Measurements from ENCODE around the gene MISFA. TPM values are rescaled to one million over a fixed set of nuclear protein-coding genes. Genes with fewer than 3 reads are reported as not detected.

MISFA gene
- total RNA-seq, result 1.3 and 1.5 TPM in 2 replicates

DNA sequence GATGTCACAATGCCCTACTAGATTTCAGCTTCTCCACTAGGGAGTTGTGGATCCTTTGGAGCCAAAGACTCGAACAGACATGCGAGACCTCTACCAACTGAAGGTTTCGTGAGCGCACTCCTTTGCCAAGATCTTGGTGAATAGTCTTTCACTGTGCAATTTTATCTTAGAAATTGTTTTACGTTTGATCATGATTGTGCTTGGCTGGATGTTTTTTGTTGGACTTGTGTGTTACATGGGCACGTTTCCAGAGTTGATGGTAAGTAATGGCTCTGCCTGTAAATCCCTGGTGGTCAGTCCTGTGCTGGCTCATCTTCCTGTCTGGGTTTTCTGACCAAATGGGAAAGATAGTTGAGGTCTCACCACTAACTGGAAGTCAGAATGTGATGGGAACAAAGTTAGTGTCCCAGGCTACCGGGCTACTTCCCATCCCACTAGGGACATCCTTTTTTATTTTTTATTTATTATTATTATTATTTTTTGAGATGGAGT lies at the start of gene MISFA:
Gene MISFA, plus strand, starts transcription at position 51 of the 492 bp plus-strand sequence. Its CDS starts 140 bp downstream, at position 191.

GRCh38 chr11:18588297-18589252 lies 11.0 kb upstream of the MISFA start, which contains the start of gene UEVLD:
Gene UEVLD (minus strand): TSS chr11:18588734. CDS start chr11:18588654, 80 bp downstream.

DNA sequence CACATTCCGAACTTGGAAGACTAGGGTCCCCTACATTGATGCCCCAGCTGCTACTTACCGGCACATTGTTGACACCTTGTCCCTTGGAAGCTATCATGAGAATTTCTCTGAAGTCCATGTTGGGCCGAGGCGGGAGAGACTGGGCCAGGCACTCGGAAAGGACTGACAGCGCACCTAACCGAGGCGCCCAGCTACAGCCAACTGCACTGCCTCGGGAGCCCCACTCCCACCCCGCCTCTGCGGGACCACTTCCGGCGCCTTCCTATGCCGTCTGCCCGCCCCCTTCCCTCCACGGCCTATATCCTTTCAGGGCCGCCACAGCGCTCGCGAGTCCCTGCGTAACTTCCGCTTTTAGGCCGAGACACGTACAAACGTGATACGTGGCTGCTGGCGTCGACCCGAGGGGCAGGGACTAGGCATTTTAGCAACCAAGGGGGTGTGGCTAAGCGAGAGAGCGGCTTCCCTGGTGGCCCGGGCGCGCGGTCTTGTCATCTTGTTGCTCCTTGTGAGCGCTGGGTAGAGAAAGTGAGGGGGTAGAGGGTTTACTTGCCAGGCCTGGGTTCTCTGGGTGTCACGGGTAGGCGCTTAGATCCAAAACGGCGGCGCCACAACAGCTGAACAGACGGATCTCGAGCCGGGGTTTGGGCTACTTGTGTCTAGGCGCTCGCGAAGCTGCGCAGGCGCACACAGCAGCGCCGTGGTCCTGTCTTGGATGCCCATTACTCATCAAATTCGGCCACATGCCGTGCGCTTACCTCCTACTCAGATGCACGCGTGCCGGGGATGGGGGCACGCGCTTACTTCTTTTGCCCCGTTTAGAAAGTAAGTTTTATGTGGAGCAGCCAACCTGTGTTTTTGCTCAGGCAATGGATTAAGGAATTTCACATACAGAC lies 34.8 kb downstream of the MISFA start, which contains the start of gene SPTY2D1:
Gene SPTY2D1, minus strand, starts transcription at position 203 of the 893 bp plus-strand sequence. Its CDS starts 85 bp downstream, at position 118.

Other genes with a start within 250 kb of the MISFA start
- gene LDHA, start 205.2 kb upstream of the MISFA start, total RNA-seq, result 521 and 846 TPM in 2 replicates
- gene LDHC, start 187.5 kb upstream of the MISFA start, total RNA-seq, result 1.9 TPM in 1 of 2 replicates, not detected in the other
- gene LDHAL6A, start 143.9 kb upstream of the MISFA start, total RNA-seq, result not detected in 2 replicates
- 65.7 and 78.9 TPM in 2 replicates for gene TSG101, start 72.8 kb upstream of the MISFA start, total RNA-seq
- 27.1 and 31.4 TPM in 2 replicates for gene UEVLD, start 11.1 kb upstream of the MISFA start, total RNA-seq
- 21.9 and 25.1 TPM in 2 replicates for gene SPTY2D1, start 34.6 kb downstream of the MISFA start, total RNA-seq
- gene TMEM86A, start 99.0 kb downstream of the MISFA start, total RNA-seq, result 0.11 and 0.25 TPM in 2 replicates
- not detected in 2 replicates for gene IGSF22, start 126.4 kb downstream of the MISFA start, total RNA-seq
- gene PTPN5, start 192.0 kb downstream of the MISFA start, total RNA-seq, result under 0.01 TPM in 1 of 2 replicates, not detected in the other

Measured in uterine smooth muscle cell (primary cell).